OCI-LY7 (cell line): ENCODE data around the gene HACL1.

Source experiments
- CTCF ChIP-seq: fragments of 200-600 bp; sonication (generic); conservative IDR thresholded peaks from 2 replicates; pipeline ENCODE4 v1.5.1; 2014; ENCODE audit warnings: mild to moderate bottlenecking, antibody characterized with exemption, low read length, moderate library complexity, mixed read lengths
- EZH2phosphoT487 ChIP-seq: fragments of 200-600 bp; sonication (generic); IDR thresholded peaks from 2 replicates; pipeline ENCODE4 v1.6.1; 2018; ENCODE audit warnings: low read depth, borderline replicate concordance, mild to moderate bottlenecking, mixed run types, antibody characterized with exemption, low read length, moderate library complexity, mixed read lengths

GRCh38 chr3:15634671-15635070 is 33.3 kb upstream of the HACL1 start:
- TF ChIP-seq CTCF (no peak), EZH2phosphoT487 (no peak)
